ENCODE measurements around the gene CDYL. TPM values are rescaled to one million over a fixed set of nuclear protein-coding genes. Genes with fewer than 3 reads are reported as not detected.

CDYL gene
- total RNA-seq, 6 experiments from 2014 or later = 28.4 to 34.8 (median 33.8) TPM

GRCh38 chr6:4941782-4942672 lies 165.8 kb downstream of the CDYL start:
- Mint-ChIP-seq H3K4me3 (peak overlapping the region; percentile 75), H3K27ac (peak overlapping the region; percentile 89), H3K9me3 (no peaks in the 10 kb centered on the region), H3K27me3 (ENCODE audit: insufficient read depth) (peaks cover 3% of the 10 kb centered on the region), H3K36me3 (ENCODE audit: low read depth) (peaks cover 23% of the 10 kb centered on the region; the same call in 1 of the 2 replicates), H3K4me1 (ENCODE audit: low read depth) (peaks cover 47% of the 10 kb centered on the region)
- DNase-seq = peak; percentile 94
- TF ChIP-seq, protein P1, sequence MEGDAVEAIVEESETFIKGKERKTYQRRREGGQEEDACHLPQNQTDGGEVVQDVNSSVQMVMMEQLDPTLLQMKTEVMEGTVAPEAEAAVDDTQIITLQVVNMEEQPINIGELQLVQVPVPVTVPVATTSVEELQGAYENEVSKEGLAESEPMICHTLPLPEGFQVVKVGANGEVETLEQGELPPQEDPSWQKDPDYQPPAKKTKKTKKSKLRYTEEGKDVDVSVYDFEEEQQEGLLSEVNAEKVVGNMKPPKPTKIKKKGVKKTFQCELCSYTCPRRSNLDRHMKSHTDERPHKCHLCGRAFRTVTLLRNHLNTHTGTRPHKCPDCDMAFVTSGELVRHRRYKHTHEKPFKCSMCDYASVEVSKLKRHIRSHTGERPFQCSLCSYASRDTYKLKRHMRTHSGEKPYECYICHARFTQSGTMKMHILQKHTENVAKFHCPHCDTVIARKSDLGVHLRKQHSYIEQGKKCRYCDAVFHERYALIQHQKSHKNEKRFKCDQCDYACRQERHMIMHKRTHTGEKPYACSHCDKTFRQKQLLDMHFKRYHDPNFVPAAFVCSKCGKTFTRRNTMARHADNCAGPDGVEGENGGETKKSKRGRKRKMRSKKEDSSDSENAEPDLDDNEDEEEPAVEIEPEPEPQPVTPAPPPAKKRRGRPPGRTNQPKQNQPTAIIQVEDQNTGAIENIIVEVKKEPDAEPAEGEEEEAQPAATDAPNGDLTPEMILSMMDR (IDR thresholded peaks at IDR 0.05) = no peak

DNA sequence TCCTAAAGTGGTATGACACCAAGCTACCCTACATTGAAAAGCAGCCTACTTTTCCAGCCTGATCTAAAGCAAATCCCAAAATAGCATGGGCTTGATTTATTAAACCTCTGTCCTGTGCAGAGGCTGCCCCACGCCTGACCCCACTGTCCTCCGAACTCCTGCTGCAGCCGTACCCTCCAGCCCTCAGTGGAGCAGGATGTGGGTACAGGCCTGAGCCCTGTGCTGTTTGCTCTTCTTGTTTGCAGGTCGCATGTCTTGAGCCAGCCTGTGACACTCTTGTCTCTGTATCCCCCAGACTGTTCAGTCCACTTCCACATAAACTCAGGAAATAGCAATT lies 166.4 kb downstream of the CDYL start:
- H3K27ac Mint-ChIP-seq = peak overlapping the region; percentile 89
- peaks cover 23% of the 10 kb centered on the region; the same call in 1 of the 2 replicates for H3K36me3 Mint-ChIP-seq (ENCODE audit: low read depth)
- peak overlapping the region; percentile 75 for H3K4me3 Mint-ChIP-seq
- peaks cover 47% of the 10 kb centered on the region for H3K4me1 Mint-ChIP-seq (ENCODE audit: low read depth)
- DNase-seq = no peak
- TF ChIP-seq, protein P1 (IDR thresholded peaks at IDR 0.05) = no peak
- no peaks in the 10 kb centered on the region for H3K9me3 Mint-ChIP-seq
- H3K27me3 Mint-ChIP-seq (ENCODE audit: insufficient read depth) = peaks cover 2% of the 10 kb centered on the region

GRCh38 chr6:4943716-4944115 lies 167.5 kb downstream of the CDYL start:
- H3K4me1 Mint-ChIP-seq (ENCODE audit: low read depth) = peaks cover 47% of the 10 kb centered on the region
- H3K9me3 Mint-ChIP-seq = no peaks in the 10 kb centered on the region
- TF ChIP-seq, protein P1 (IDR thresholded peaks at IDR 0.05) = no peak
- H3K27ac Mint-ChIP-seq = peak overlapping the region; percentile 89; the same call in 1 of the 2 replicates
- H3K36me3 Mint-ChIP-seq (ENCODE audit: low read depth) = peaks cover 28% of the 10 kb centered on the region; the same call in 1 of the 2 replicates
- H3K27me3 Mint-ChIP-seq (ENCODE audit: insufficient read depth) = peaks cover 2% of the 10 kb centered on the region
- DNase-seq = no peak
- H3K4me3 Mint-ChIP-seq = no peak overlapping the region

DNA sequence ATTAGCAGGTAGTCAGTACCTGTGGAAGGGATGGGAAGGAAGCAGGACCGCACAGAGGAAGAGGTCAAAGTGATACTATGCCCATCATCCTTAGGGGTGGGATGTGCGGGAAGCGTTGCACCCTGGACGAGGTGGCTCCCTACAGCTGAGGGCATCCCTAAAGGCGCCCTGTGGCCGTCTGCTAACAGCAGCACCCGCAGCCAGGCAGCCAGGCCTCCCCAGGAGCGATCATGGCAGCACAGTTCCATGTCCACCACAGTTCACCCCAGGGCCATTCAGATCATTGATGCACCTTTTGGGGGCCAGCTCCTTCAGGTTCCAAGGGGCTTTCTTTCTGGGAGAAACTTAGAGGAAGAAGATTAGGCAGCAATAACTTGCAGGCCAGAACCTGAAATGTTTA lies 168.1 kb downstream of the CDYL start:
- H3K9me3 Mint-ChIP-seq = no peaks in the 10 kb centered on the region
- peaks cover 29% of the 10 kb centered on the region; the same call in 1 of the 2 replicates for H3K36me3 Mint-ChIP-seq (ENCODE audit: low read depth)
- H3K4me1 Mint-ChIP-seq (ENCODE audit: low read depth) = peaks cover 47% of the 10 kb centered on the region
- TF ChIP-seq, protein P1 (IDR thresholded peaks at IDR 0.05) = no peak
- H3K4me3 Mint-ChIP-seq = no peak overlapping the region
- H3K27ac Mint-ChIP-seq = peak overlapping the region; percentile 89; the same call in 1 of the 2 replicates
- peaks cover 2% of the 10 kb centered on the region; the same call in 1 of the 2 replicates for H3K27me3 Mint-ChIP-seq (ENCODE audit: insufficient read depth)
- DNase-seq = no peak

DNA sequence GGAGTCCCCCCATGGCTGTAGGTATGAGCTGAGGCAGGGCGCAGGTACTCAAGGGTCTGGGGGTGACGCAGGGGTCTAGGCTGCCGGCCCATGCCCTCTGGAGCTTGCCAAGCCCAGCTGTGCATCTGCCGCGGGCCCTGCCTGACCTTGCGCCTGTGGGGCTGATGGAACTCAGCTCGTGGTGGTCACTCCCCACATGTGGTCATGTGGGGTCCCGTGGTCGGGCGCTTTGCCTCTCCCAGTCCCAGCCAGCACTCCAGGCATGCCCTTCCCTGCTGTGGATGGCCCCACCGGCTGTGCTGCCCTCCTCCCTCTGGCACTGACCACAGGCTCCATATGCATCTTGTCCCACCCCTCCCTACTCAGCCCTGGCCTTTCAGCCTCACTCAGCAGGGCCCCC lies 170.3 kb downstream of the CDYL start:
- no peaks in the 10 kb centered on the region for H3K9me3 Mint-ChIP-seq
- no peak overlapping the region for H3K4me3 Mint-ChIP-seq
- H3K4me1 Mint-ChIP-seq (ENCODE audit: low read depth) = peaks cover 29% of the 10 kb centered on the region
- no peak for DNase-seq
- TF ChIP-seq, protein P1 (IDR thresholded peaks at IDR 0.05) = no peak
- H3K27ac Mint-ChIP-seq = no peak overlapping the region
- H3K36me3 Mint-ChIP-seq (ENCODE audit: low read depth) = peaks cover 36% of the 10 kb centered on the region
- H3K27me3 Mint-ChIP-seq (ENCODE audit: insufficient read depth) = peaks cover 2% of the 10 kb centered on the region

Measured in HFFc6 (cell line).